DMS53 treated with DMSO at 0.1 percent for 48 hours (cell line): ENCODE results near the gene CFAP107.
"Not testable (repeated sequence)": the region's sequence is repeated elsewhere in the genome, so short reads cannot be mapped to it uniquely, and the experiment has no call there.

Source experiments
- DNase-seq: peaks from one replicate; lab custom pipeline; 2025; ENCODE audit not compliant: unreplicated experiment; lab: John Stamatoyannopoulos, UW

CFAP107 gene

GRCh38 chr1:12776801-12777557 is 31.0 kb downstream of the CFAP107 start:
- no peak for DNase-seq

DNA sequence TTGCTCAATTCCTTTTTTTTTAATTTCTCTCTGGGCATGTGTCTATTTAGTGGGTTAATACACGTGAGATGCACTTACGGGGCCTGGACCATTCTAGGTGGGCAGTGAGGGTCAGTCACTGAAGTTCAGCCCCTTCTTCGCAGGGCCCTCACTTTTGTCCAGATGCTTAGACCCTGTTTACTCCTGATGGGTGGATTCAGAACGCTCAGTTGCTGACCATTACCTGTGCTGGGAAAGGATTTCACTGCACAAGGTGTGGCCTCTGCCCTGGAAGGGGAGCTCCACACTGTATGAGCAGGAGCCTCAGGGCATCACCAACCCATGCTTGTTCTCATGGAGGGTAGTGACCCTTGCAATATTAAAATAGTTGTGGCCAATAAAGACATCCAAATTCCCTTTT is 32.1 kb downstream of the CFAP107 start:
- DNase-seq = no peak

DNA sequence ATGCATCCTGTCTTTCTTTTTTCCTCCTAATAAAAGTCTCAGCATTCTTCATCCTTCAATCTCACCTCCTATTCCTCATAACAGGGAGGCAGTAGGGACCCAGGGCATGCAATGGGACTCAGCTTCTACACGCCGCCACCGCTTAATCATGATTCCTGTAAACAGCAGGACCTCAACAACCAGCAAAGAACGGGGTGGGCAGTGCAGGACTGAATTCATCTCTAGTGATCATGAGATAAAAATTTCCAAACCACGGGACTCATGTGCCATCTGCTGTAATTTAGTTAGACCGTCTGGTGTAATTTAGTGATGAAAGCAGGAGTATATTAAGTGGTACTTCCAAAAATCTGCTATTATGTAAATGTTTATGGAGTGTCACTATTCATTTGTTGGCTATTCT is 32.9 kb downstream of the CFAP107 start:
- no peak for DNase-seq

- DNase-seq = not testable (repeated sequence)
Observed at GRCh38 chr1:12781488-12781887, 35.5 kb downstream of the CFAP107 start.

GRCh38 chr1:12783783-12784182 is 37.8 kb downstream of the CFAP107 start:
- DNase-seq = not testable (repeated sequence)

GRCh38 chr1:12784729-12785128 is 38.7 kb downstream of the CFAP107 start:
- DNase-seq = not testable (repeated sequence)

DNA sequence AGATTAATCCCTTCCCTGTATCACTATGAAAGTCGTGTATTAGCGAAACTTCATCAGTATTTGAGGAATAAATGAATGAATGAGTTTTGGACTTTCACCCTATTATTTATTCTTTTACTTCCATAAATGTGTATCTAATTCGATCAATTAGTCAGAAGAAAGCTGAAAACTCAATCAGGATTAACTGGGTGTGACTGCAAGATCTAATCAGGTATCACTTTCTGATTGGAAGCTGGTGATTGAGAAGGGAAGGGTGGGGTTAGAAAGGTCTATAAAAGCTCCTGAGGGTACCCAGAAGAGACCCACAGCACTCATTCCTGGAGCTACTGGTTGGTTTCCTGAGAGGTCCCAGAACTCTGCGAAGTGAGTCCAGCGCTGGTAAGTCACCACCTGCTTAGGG is 45.1 kb downstream of the CFAP107 start, which contains the start of gene PRAMEF1:
Gene PRAMEF1, plus strand, starts transcription at position 301 of the 400 bp plus-strand sequence. CDS start 1,831 bp downstream, outside the sequence.
- DNase-seq = not testable (repeated sequence)

- no peak for DNase-seq
Observed at GRCh38 chr1:12798911-12799310, 52.9 kb downstream of the CFAP107 start.

GRCh38 chr1:12799730-12800129 is 53.7 kb downstream of the CFAP107 start:
- DNase-seq = no peak

GRCh38 chr1:12809933-12810332 is 63.9 kb downstream of the CFAP107 start:
- DNase-seq = no peak

GRCh38 chr1:12810691-12811408 is 64.8 kb downstream of the CFAP107 start:
- DNase-seq = no peak

DNA sequence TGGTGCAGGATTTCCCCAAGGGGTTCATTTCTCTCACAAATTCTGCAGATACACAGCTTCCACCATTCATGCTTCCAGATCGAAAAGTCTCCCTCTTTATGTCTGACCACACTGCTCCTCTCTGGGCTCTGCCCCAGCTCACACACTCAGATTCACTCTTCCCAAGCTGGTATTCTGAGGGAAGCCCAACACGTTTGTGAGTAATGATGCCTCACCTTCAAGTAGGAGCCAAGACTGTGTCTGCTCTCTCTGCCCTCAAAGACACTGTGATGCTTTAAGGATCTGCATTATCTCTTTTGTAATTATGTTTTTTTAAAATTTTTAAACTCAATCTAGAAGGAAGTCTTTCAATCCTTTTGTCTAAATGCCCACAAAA is 65.4 kb downstream of the CFAP107 start:
- DNase-seq = no peak
